GM04503 (cell line): ENCODE measurements around the gene GLP1R.

Source experiments
- DNase-seq: peaks from one replicate; pipeline ENCODE4 v3.0.0-alpha.2; 2012; ENCODE audit warnings: low read depth

Gene GLP1R

GRCh38 chr6:39048481-39049399, at the start of gene GLP1R:
GLP1R (plus strand) TSS chr6:39048781; CDS start chr6:39048841, 60 bp downstream.
- no peak for DNase-seq

- no peak for DNase-seq
Observed at GRCh38 chr6:39003072-39003471, 45.5 kb upstream of the GLP1R start.

- no peak for DNase-seq
Observed at GRCh38 chr6:39003492-39003891, 45.1 kb upstream of the GLP1R start.

GRCh38 chr6:39004801-39005200, 43.8 kb upstream of the GLP1R start:
- no peak for DNase-seq

GRCh38 chr6:39005774-39006173, 42.8 kb upstream of the GLP1R start:
- DNase-seq = no peak

GRCh38 chr6:39007575-39007974, 41.0 kb upstream of the GLP1R start:
- no peak for DNase-seq

GRCh38 chr6:39008737-39009136, 39.8 kb upstream of the GLP1R start:
- no peak for DNase-seq

- DNase-seq = no peak
Observed at GRCh38 chr6:39009476-39009875, 39.1 kb upstream of the GLP1R start.

- DNase-seq = no peak
Observed at GRCh38 chr6:39016839-39017546, 31.6 kb upstream of the GLP1R start.

GRCh38 chr6:39017547-39017880, 31.1 kb upstream of the GLP1R start:
- no peak for DNase-seq

GRCh38 chr6:39018103-39018502, 30.5 kb upstream of the GLP1R start:
- DNase-seq = no peak

- DNase-seq = no peak
Observed at GRCh38 chr6:39020136-39020535, 28.4 kb upstream of the GLP1R start.

- DNase-seq = no peak
Observed at GRCh38 chr6:39021041-39021440, 27.5 kb upstream of the GLP1R start.

GRCh38 chr6:39021779-39022178, 26.8 kb upstream of the GLP1R start:
- DNase-seq = no peak

GRCh38 chr6:39026175-39026574, 22.4 kb upstream of the GLP1R start:
- DNase-seq = no peak

- DNase-seq = no peak
Observed at GRCh38 chr6:39029156-39030011, 19.2 kb upstream of the GLP1R start.

GRCh38 chr6:39035681-39036080, 12.9 kb upstream of the GLP1R start:
- no peak for DNase-seq

GRCh38 chr6:39037082-39037508, 11.5 kb upstream of the GLP1R start:
- no peak for DNase-seq

GRCh38 chr6:39037707-39038106, 10.9 kb upstream of the GLP1R start:
- DNase-seq = no peak

GRCh38 chr6:39040080-39040673, 8.4 kb upstream of the GLP1R start:
- DNase-seq = no peak

- DNase-seq = no peak
Observed at GRCh38 chr6:39041072-39041471, 7.5 kb upstream of the GLP1R start.

GRCh38 chr6:39043776-39044175, 4.8 kb upstream of the GLP1R start:
- DNase-seq = no peak
